HG03159 (cell line): ENCODE results near the gene NHS.

Experiments used
- ATAC-seq: cut with Tn5 transposase; IDR thresholded peaks from one replicate; pipeline ENCODE4 v1.9.1; 2021; ENCODE audit warnings: mild to moderate bottlenecking, moderate library complexity; ENCODE audit not compliant: unreplicated experiment

The NHS gene

GRCh38 chrX:17374619-17375366 is at the start of gene NHS:
NHS (plus strand) TSS chrX:17375200; CDS start chrX:17375758, 558 bp downstream.
- no peak for ATAC-seq

DNA sequence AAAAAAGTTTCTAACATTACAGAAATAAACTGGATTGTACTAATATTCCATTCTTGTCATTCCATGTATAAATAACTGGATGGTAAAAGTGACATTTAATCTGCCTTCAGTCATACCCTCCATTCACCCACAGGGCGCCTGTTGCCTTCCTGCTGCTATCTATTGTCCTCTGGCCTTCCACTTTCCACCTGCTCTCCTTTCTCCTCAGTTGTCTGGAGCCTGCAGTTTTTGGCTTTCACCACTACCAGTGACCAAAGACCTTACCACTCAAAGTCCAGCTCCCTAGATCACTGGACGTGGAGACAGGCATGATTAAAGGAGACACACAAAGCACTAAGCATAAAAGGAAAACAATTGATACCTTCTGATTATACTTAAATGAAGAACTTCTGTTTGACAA is 46.2 kb upstream of the NHS start:
- no peak for ATAC-seq

- ATAC-seq: no peak
Measured at GRCh38 chrX:17336377-17336776, 38.6 kb upstream of the NHS start.

DNA sequence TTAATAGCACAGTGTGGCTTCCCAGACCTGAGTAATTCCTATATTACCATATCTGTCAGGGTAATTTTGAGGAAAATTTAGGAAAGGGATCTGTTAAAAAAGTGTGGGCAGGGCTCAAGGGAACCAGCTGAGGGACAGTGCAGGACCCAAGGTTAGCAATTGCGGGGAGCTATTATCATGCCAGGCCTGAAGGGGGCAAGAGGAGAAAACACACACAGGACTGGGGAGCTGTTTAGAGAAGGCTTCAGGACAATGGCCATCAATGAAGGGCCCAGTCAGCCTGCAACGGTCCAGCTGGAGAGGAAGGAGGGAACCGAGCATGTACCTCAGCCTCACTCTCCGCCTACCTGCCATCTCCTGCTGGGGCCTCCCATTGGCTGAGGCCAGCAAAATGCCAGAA is 19.0 kb upstream of the NHS start:
- no peak for ATAC-seq

- ATAC-seq: no peak
Measured at GRCh38 chrX:17359500-17359899, 15.5 kb upstream of the NHS start.

DNA sequence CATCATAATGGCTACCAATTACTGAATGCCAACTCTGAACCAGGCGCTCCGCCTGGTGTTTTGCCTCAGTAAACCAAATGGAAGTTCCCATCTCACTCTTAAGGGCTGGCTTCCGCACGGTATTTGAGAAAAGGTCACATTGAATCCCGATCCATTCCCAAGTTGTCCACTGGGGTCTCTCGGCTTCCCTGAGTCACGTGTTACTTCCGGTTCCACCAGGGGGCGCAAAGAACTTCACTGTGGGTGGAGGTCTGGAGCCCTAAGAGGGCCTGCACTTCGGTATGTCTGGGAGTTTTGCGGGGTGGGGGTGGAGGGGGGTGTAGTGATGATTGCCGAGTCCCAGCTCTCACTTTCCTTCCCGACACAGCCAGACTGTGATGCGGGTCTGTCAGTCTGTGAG is 13.4 kb upstream of the NHS start:
- no peak for ATAC-seq

DNA sequence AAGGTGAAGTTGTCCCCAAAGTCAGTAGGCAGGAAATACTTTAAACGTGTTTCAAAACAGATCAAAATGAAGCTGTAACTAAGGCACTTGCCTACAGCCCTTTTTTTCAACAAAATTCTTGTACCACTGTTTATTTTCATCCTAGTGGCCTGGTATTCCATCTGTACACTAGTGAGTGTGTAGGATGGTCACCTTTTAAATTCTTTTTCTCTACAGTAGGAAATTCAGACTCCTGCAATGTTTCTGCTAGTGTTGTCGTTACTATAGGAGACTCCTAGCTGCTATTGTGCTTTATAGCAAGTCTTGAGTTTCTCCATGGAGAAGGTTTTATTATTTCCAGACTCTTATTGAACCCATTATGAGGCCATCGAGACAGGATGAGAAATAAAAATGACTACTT is 7.0 kb upstream of the NHS start:
- no peak for ATAC-seq

- ATAC-seq: no peak
Measured at GRCh38 chrX:17369309-17369708, 5.7 kb upstream of the NHS start.

GRCh38 chrX:17370191-17370590 is 4.8 kb upstream of the NHS start:
- no peak for ATAC-seq

GRCh38 chrX:17372052-17372451 is 2.9 kb upstream of the NHS start:
- ATAC-seq: no peak

DNA sequence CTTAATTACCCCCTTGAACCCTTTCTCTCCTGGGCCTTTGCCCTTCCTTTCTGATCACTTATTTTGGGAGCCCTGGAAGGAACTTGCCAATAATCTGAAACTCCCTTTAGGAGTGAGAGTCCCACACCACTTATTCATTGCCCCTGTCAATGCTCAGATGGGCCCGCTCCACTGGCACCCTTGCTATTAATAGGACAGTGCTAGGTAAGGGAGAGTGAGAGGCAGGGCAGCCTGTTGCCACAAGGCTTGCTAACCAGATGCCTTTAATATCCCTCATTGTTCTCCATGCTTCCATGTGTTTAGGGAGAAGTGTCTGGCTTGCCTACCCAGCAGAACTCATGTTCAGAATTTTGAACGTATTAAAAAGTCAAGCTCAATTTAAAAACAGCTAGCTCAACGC is 1.7 kb upstream of the NHS start:
- no peak for ATAC-seq

DNA sequence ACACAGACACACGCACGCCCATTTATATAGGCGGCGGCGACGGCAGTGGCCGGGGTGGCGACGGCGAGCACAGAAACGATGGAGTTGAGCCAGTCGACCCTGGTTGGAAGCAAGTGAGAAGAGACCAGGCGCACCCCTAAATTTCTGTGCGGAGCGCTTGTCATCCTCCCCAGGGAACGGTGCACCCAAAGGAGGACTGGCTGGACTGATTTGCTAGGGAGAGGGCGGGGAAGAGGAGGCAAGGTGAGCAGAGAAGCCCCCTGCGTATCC is 302 bp downstream of the NHS start:
- no peak for ATAC-seq

DNA sequence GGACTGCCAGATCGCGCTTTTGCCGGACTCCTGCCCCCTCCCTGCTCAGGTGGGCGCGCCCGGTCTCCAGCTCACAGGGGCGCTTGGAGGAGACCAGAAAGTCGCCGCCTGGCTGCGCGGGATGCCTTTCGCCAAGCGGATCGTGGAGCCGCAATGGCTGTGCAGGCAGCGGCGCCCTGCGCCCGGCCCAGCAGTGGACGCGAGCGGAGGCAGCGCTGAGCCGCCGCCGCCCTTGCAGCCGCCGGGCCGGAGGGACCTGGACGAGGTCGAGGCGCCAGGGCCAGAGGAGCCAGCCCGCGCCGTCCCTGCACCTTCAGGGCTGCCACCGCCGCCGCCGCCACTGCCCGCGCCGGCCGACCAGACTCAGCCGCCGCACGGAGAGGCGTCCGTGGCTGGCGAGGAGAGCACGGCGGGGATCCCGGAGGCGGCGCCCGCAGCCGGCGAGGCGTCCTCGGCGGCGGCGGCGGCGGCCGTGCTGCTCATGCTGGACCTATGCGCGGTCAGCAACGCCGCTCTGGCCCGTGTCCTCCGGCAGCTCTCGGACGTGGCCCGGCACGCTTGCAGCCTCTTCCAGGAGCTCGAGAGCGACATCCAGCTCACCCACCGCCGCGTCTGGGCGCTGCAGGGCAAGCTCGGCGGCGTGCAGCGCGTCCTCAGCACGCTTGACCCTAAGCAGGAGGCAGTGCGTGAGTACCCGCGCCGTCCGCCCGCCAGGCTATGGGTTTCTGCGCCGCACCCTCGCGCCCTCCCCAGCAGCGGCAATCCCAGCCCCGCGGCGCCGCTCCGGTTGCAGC is 834 bp downstream of the NHS start:
- no peak for ATAC-seq

- ATAC-seq: no peak
Measured at GRCh38 chrX:17376431-17377077, 1.6 kb downstream of the NHS start.

- no peak for ATAC-seq
Measured at GRCh38 chrX:17377091-17377717, 2.2 kb downstream of the NHS start.

DNA sequence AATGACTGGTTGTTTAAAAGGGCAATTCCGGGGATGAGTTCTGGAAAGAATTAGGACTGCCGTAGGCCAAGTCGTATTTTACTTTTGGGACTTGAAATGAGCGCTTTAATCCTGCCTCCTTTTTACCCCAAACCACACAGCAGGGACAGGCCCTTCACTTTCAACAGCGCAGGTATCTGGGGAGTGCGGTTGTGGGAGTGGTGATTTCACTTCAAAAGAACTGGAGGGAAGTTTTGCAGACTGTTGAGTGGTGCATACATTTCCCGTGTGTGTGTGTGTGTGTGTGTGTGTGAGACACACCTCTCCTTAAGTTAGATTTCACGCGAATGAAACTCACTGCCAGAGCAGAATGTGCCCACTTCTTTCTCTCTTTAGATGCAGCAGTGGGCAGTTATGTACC is 2.8 kb downstream of the NHS start:
- no peak for ATAC-seq

- ATAC-seq: no peak
Measured at GRCh38 chrX:17380221-17380620, 5.2 kb downstream of the NHS start.

DNA sequence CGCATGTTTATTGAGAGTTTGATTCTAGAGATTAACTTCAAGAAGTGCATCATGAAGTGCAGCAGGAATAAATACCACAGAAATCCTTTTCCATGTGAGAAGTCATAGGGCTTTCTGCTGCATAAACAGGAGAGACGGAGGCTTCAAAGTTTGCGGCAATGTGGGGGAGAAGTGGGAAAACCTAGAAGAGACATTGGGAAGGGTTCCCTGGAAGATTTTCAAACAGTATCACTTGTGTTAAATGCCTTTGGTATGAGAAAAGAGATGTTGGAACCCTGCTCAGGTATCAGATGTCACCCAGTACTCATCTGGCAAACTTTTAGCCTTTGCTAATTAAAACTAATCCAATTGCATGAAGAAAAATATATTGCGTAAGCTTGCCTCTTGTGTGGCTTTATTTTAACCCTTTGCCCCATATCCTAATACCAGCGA is 15.4 kb downstream of the NHS start:
- ATAC-seq: no peak

DNA sequence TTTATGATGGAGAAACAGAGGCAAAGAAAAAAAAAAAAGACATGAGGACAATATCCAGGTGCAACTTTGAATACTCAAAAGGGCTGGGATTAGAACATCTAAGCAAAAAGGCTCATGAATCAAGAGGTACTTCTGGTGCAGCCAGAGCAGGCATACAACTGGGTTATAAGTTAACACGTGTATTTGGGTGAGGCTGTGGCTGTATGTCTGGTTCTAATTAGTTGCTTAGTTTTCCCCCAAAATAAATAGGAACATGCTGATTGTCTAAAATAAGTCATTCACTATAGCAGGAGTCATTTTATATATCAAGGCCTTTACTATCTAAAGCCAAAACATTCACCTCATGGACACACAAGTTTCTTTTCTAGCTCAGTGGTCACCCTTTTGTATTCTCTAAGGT is 20.2 kb downstream of the NHS start:
- no peak for ATAC-seq

- ATAC-seq: no peak
Measured at GRCh38 chrX:17397074-17397473, 22.1 kb downstream of the NHS start.

DNA sequence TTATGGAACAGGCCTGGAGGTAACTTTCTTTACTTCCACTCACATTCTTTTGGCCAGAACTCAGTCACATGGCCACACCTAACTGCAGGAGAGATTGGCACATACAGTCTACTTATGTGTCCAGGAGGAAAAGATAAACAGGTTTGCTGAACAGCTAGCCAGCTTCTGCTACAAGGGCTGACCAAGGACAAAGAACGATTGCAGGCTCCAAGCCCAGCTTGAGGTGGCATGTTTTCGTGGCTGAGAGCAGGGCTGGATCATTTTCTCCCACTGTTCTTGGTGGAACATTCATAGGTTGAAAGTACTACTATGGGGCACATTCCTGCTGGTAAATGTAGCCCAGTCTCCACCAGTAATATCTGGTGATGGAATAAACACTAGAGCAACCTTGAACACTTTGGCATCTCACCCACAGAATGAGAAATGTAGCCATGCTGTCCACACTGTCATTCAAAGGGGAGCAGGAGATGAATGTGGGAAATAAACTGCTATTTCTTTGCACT is 28.2 kb downstream of the NHS start:
- ATAC-seq: no peak

GRCh38 chrX:17403972-17404371 is 29.0 kb downstream of the NHS start:
- ATAC-seq: no peak
